H9 (cell line): Measurements from ENCODE around the gene RBM19. TPM values are rescaled to one million over a fixed set of nuclear protein-coding genes. Genes with fewer than 3 reads are reported as not detected.
A peak's percentile ranks its signal among the peaks of the same experiment; 100 is the strongest.

Source experiments
- DNase-seq: peaks from one replicate; pipeline ENCODE4 v3.0.0-alpha.2; 2017
- H2AFZ ChIP-seq: one replicate; pipeline ENCODE4 v1.6.1; 2013; ENCODE audit warnings: mild to moderate bottlenecking, low read length, control low read depth, moderate library complexity
- H2AK5ac ChIP-seq: 2 replicates; pipeline ENCODE4 v1.6.1; 2013; ENCODE audit warnings: low read length, control low read depth, mixed read lengths; ENCODE audit not compliant: insufficient read length
- H2BK120ac ChIP-seq: one replicate; pipeline ENCODE4 v1.6.1; 2013; ENCODE audit warnings: low read depth, mild to moderate bottlenecking, low read length, control low read depth, inconsistent platforms; ENCODE audit not compliant: poor library complexity, severe bottlenecking
- H2BK12ac ChIP-seq: 2 replicates; pipeline ENCODE4 v1.6.1; 2013; ENCODE audit warnings: low read length, control low read depth, mixed read lengths, low read depth; ENCODE audit not compliant: insufficient read length
- H2BK15ac ChIP-seq: 2 replicates; pipeline ENCODE4 v1.6.1; 2013; ENCODE audit warnings: low read depth, low read length, control low read depth
- H2BK20ac ChIP-seq: one replicate; pipeline ENCODE4 v1.6.1; 2013; ENCODE audit warnings: low read depth, mild to moderate bottlenecking, low read length, control low read depth, inconsistent platforms; ENCODE audit not compliant: poor library complexity, severe bottlenecking
- H2BK5ac ChIP-seq: 2 replicates; pipeline ENCODE4 v1.6.1; 2013; ENCODE audit warnings: low read length, control low read depth, mixed read lengths; ENCODE audit not compliant: insufficient read length
- H3K14ac ChIP-seq: 2 replicates; pipeline ENCODE4 v1.6.1; 2013; ENCODE audit warnings: low read length, control low read depth; ENCODE audit not compliant: insufficient read depth
- H3K18ac ChIP-seq: 2 replicates; pipeline ENCODE4 v1.6.1; 2013; ENCODE audit warnings: low read depth, mild to moderate bottlenecking, mixed read lengths, low read length, control low read depth; ENCODE audit not compliant: insufficient read length
- H3K23ac ChIP-seq: 2 replicates; pipeline ENCODE4 v1.6.1; 2013; ENCODE audit warnings: low read length, control low read depth, mixed read lengths, low read depth; ENCODE audit not compliant: insufficient read length
- H3K23me2 ChIP-seq: 2 replicates; pipeline ENCODE4 v1.6.1; 2013; ENCODE audit warnings: low read depth, mild to moderate bottlenecking, mixed read lengths, low read length, control low read depth; ENCODE audit not compliant: insufficient read length, poor library complexity, severe bottlenecking
- H3K27ac ChIP-seq: 2 replicates; pipeline ENCODE4 v1.5.1; 2013; ENCODE audit warnings: low read length, control low read depth, mixed read lengths, low read depth; ENCODE audit not compliant: insufficient read length
- H3K27me3 ChIP-seq: 2 replicates; pipeline ENCODE4 v1.6.1; 2013; ENCODE audit warnings: low read length, control low read depth, inconsistent platforms; ENCODE audit not compliant: insufficient read depth
- H3K4ac ChIP-seq: 2 replicates; pipeline ENCODE4 v1.6.1; 2013; ENCODE audit warnings: low read depth, mild to moderate bottlenecking, control low read depth, inconsistent platforms, low read length, moderate library complexity
- H3K4me1 ChIP-seq: 2 replicates; pipeline ENCODE4 v1.6.1; 2013; ENCODE audit warnings: low read length, control low read depth, inconsistent platforms; ENCODE audit not compliant: insufficient read depth
- H3K4me2 ChIP-seq: 2 replicates; pipeline ENCODE4 v1.6.1; 2013; ENCODE audit warnings: low read length, control low read depth, mixed read lengths; ENCODE audit not compliant: insufficient read length, insufficient read depth
- H3K56ac ChIP-seq: 2 replicates; pipeline ENCODE4 v1.6.1; 2013; ENCODE audit warnings: low read depth, mild to moderate bottlenecking, mixed read lengths, low read length, control low read depth; ENCODE audit not compliant: insufficient read length
- H3K79me1 ChIP-seq: 2 replicates; pipeline ENCODE4 v1.6.1; 2013; ENCODE audit warnings: low read depth, mild to moderate bottlenecking, moderate library complexity, low read length, control low read depth, inconsistent platforms; ENCODE audit not compliant: insufficient read depth, poor library complexity, severe bottlenecking
- H3K79me2 ChIP-seq: 2 replicates; pipeline ENCODE4 v1.6.1; 2013; ENCODE audit warnings: low read length, control low read depth, inconsistent platforms; ENCODE audit not compliant: insufficient read depth
- H3K9ac ChIP-seq: 2 replicates; pipeline ENCODE4 v1.6.1; 2013; ENCODE audit warnings: low read length, control low read depth, mixed read lengths; ENCODE audit not compliant: insufficient read length; ENCODE audit errors: extremely low read depth
- H3K9me3 ChIP-seq: one replicate; pipeline ENCODE4 v1.6.1; 2013; ENCODE audit warnings: low read depth, low read length, inconsistent platforms; ENCODE audit not compliant: control insufficient read depth
- H3T11ph ChIP-seq: one replicate; pipeline ENCODE4 v1.6.1; 2013; ENCODE audit warnings: mild to moderate bottlenecking, low read length, control low read depth, inconsistent platforms
- H4K20me1 ChIP-seq: one replicate; pipeline ENCODE4 v1.6.1; 2013; ENCODE audit not compliant: control insufficient read depth, insufficient read length, insufficient read depth
- H4K5ac ChIP-seq: 2 replicates; pipeline ENCODE4 v1.6.1; 2013; ENCODE audit warnings: low read depth, mild to moderate bottlenecking, mixed read lengths, low read length, control low read depth; ENCODE audit not compliant: insufficient read length
- H4K8ac ChIP-seq: replicated peaks from 2 replicates; pipeline ENCODE4 v1.6.1; 2013; ENCODE audit warnings: low read length, control low read depth, mixed read lengths, low read depth; ENCODE audit not compliant: insufficient read length
- H4K91ac ChIP-seq: 2 replicates; pipeline ENCODE4 v1.6.1; 2013; ENCODE audit warnings: low read depth, mild to moderate bottlenecking, moderate library complexity, mixed read lengths, low read length, control low read depth; ENCODE audit not compliant: insufficient read length
- H3K27ac Mint-ChIP-seq, 3 experiments: 2 replicates in 2 of 3; 3 replicates in 1 of 3; pipeline ENCODE4 v1.8.0; 2020 to 2021; ENCODE audit warnings: mixed read lengths in 3 of 3, mild to moderate bottlenecking in 1 of 3, moderate library complexity in 1 of 3
- H3K27me3 Mint-ChIP-seq: 2 replicates; pipeline ENCODE4 v1.8.0; 2021; ENCODE audit warnings: low read depth, mild to moderate bottlenecking, moderate library complexity, mixed read lengths
- H3K36me3 Mint-ChIP-seq, 3 experiments: 2 replicates in 2 of 3; 3 replicates in 1 of 3; pipeline ENCODE4 v1.8.0; 2020 to 2021; ENCODE audit warnings: low read depth in 3 of 3, mixed read lengths in 3 of 3; ENCODE audit not compliant: insufficient read depth in 1 of 3
- H3K4me1 Mint-ChIP-seq, 2 experiments: 2 replicates each; pipeline ENCODE4 v1.8.0; 2020; ENCODE audit warnings: mixed read lengths in 2 of 2
- H3K4me3 Mint-ChIP-seq, 2 experiments: 2 replicates in 1 of 2; 3 replicates in 1 of 2; pipeline ENCODE4 v1.8.0; 2020 to 2021; ENCODE audit warnings: mild to moderate bottlenecking in 2 of 2, mixed read lengths in 2 of 2, moderate library complexity in 1 of 2
- H3K9me3 Mint-ChIP-seq, 2 experiments: 2 replicates in 1 of 2; 3 replicates in 1 of 2; pipeline ENCODE4 v1.8.0; 2020; ENCODE audit warnings: mild to moderate bottlenecking in 2 of 2, mixed read lengths in 2 of 2, moderate library complexity in 1 of 2
- WGBS: extraction: QIAGEN DNeasy Blood & Tissue Kit; methylation state at CpG from one replicate; pipeline ENCODE4 v1.1.7; 2013; ENCODE audit warnings: missing lambda C conversion rate, low lambda C conversion rate, mixed read lengths; ENCODE audit not compliant: insufficient read length; ENCODE audit errors: extremely low coverage; 5-methylcytosine and 5-hydroxymethylcytosine counted together
- total RNA-seq: library from RNA; stranded (reverse); gene quantifications from 2 replicates; pipeline ENCODE4 v1.2.1, GENCODE V29; 2021
- TF ChIP-seq, protein P1 (sequence below): fragments of 200-600 bp; sonication (generic); conservative IDR thresholded peaks from 3 replicates; pipeline ENCODE4 v1.8.0; 2021; ENCODE audit warnings: antibody characterized with exemption, mild to moderate bottlenecking

Gene RBM19
- total RNA-seq, 1 experiment from 2014 or later: 32.2 TPM

GRCh38 chr12:113870890-113871289 is 95.2 kb downstream of the RBM19 start:
- H3K9me3 Mint-ChIP-seq: peaks cover 0 to 2% of the 10 kb centered on the region in 2 experiments; a peak in 2 of 5 replicates
- Histone ChIP-seq H4K5ac (no peak overlapping the region), H2BK15ac (no peak overlapping the region), H4K91ac (no peak overlapping the region), H3K27ac (no peak overlapping the region), H2BK120ac (no peak overlapping the region), H3K79me1 (no peaks in the 10 kb centered on the region), H3K4ac (no peak overlapping the region), H3K4me2 (no peak overlapping the region), H3K56ac (no peak overlapping the region), H3K9me3 (no peaks in the 10 kb centered on the region), H3K79me2 (no peaks in the 10 kb centered on the region), H3K9ac (no peak overlapping the region), H2BK20ac (no peak overlapping the region), H3K27me3 (no peaks in the 10 kb centered on the region), H4K8ac (no peak overlapping the region), H2BK5ac (no peak overlapping the region), H3K23ac (no peak overlapping the region), H2AK5ac (no peak overlapping the region), H2BK12ac (no peak overlapping the region), H2AFZ (no peak overlapping the region), H3K14ac (no peak overlapping the region), H4K20me1 (no peaks in the 10 kb centered on the region), H3K23me2 (no peaks in the 10 kb centered on the region), H3K4me1 (no peaks in the 10 kb centered on the region), H3T11ph (no peak overlapping the region), H3K18ac (no peak overlapping the region)
- no peak for DNase-seq
- no peak overlapping the region for H3K4me3 Mint-ChIP-seq
- TF ChIP-seq, protein P1, sequence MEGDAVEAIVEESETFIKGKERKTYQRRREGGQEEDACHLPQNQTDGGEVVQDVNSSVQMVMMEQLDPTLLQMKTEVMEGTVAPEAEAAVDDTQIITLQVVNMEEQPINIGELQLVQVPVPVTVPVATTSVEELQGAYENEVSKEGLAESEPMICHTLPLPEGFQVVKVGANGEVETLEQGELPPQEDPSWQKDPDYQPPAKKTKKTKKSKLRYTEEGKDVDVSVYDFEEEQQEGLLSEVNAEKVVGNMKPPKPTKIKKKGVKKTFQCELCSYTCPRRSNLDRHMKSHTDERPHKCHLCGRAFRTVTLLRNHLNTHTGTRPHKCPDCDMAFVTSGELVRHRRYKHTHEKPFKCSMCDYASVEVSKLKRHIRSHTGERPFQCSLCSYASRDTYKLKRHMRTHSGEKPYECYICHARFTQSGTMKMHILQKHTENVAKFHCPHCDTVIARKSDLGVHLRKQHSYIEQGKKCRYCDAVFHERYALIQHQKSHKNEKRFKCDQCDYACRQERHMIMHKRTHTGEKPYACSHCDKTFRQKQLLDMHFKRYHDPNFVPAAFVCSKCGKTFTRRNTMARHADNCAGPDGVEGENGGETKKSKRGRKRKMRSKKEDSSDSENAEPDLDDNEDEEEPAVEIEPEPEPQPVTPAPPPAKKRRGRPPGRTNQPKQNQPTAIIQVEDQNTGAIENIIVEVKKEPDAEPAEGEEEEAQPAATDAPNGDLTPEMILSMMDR: no peak
- peaks cover 12 to 23% (median 19%) of the 10 kb centered on the region in 3 experiments; a peak in 6 of 7 replicates for H3K36me3 Mint-ChIP-seq
- no CpG with 5 or more reads among the region's 2 CpGs for WGBS
- H3K4me1 Mint-ChIP-seq: peaks cover 9 to 16% of the 10 kb centered on the region in 2 experiments
- peak overlapping the region in 1 of 3 experiments; percentile 56; a peak in 2 of 7 replicates for H3K27ac Mint-ChIP-seq
- H3K27me3 Mint-ChIP-seq: no peaks in the 10 kb centered on the region
